Measurements from ENCODE around the gene SLC6A6.
A peak's percentile ranks its signal among the peaks of the same experiment; 100 is the strongest.

The SLC6A6 gene

GRCh38 chr3:14468621-14468981, 66.2 kb downstream of the SLC6A6 start:
- no peak for DNase-seq
- peaks cover 17% of the 10 kb centered on the region for H3K36me3 ChIP-seq (replicated peaks)
- H3K27ac ChIP-seq = no peak overlapping the region
- H3K4me3 ChIP-seq (ENCODE audit: low read depth, low read length) = no peak overlapping the region
- TF ChIP-seq, protein P1, sequence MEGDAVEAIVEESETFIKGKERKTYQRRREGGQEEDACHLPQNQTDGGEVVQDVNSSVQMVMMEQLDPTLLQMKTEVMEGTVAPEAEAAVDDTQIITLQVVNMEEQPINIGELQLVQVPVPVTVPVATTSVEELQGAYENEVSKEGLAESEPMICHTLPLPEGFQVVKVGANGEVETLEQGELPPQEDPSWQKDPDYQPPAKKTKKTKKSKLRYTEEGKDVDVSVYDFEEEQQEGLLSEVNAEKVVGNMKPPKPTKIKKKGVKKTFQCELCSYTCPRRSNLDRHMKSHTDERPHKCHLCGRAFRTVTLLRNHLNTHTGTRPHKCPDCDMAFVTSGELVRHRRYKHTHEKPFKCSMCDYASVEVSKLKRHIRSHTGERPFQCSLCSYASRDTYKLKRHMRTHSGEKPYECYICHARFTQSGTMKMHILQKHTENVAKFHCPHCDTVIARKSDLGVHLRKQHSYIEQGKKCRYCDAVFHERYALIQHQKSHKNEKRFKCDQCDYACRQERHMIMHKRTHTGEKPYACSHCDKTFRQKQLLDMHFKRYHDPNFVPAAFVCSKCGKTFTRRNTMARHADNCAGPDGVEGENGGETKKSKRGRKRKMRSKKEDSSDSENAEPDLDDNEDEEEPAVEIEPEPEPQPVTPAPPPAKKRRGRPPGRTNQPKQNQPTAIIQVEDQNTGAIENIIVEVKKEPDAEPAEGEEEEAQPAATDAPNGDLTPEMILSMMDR (IDR thresholded peaks at IDR 0.05; ENCODE audit: low read depth, low read length, missing control alignments) = no peak
- in situ Hi-C loops (cut with HindIII; ENCODE audit: low pct_ligation_motif_present, low sequenced_read_pairs) = loop anchor here (25.0 kb wide), 1 partner anchor 206 kb away; no protein-coding TSS in a partner anchor
- H3K27me3 ChIP-seq (replicated peaks) = no peaks in the 10 kb centered on the region

DNA sequence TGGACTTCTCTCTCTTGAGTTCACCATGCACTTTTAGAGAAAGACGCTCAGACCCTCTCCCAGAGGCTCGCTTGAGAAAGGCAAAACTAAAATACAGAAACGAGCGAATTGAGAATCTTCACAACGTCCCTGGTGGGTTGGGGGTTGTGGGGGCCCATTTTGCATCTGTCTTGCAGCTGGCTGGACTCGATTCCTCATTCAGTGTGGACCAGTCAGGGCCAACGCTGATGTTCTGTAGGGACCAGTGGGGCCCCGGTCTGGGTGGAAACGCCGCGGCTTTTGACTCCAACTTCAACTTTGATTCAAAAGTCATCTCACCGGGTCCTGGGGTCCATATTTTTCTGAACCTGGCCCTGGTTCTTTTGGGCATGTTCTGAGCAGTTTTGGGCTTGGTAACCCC, 68.1 kb downstream of the SLC6A6 start:
- Histone ChIP-seq H3K27ac (no peak overlapping the region), H3K36me3 (replicated peaks) (peaks cover 7% of the 10 kb centered on the region)
- in situ Hi-C loops (cut with HindIII; ENCODE audit: low pct_ligation_motif_present, low sequenced_read_pairs) = loop anchor here (25.0 kb wide), 1 partner anchor 208 kb away; no protein-coding TSS in a partner anchor

DNA sequence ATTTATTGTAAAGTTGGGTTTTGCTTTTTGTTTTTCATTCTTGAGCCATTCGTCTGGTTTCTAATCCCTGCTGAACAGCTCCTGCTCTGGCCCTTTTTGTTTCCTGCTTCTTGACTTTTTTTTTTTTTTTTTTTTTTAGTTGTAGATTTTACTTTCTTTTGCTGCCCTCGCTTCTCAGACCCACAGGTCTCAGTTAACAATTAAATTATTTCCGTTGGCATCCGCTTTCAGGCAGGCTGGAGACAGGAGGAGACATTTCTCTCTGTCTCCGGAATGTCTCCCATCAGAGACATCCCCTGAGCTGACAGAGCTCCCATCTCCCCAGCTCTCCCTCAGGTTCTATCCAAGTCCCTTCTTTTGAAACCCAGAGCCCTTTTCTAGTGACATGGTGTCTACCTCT, 68.6 kb downstream of the SLC6A6 start:
- DNase-seq = no peak
- H3K27me3 ChIP-seq (replicated peaks) = no peaks in the 10 kb centered on the region
- TF ChIP-seq, protein P1 (IDR thresholded peaks at IDR 0.05; ENCODE audit: low read depth, low read length, missing control alignments) = no peak
- no peak overlapping the region for H3K4me3 ChIP-seq (ENCODE audit: low read depth, low read length)
- no peak overlapping the region for H3K27ac ChIP-seq
- in situ Hi-C loops (cut with HindIII; ENCODE audit: low pct_ligation_motif_present, low sequenced_read_pairs) = loop anchor here (25.0 kb wide), 1 partner anchor 209 kb away; no protein-coding TSS in a partner anchor
- peaks cover 5% of the 10 kb centered on the region for H3K36me3 ChIP-seq (replicated peaks)

More for the DNA sequence above, 68.1 kb downstream of the SLC6A6 start:
- TF ChIP-seq, protein P1 (IDR thresholded peaks at IDR 0.05; ENCODE audit: low read depth, low read length, missing control alignments) = no peak
- Histone ChIP-seq H3K4me3 (ENCODE audit: low read depth, low read length) (no peak overlapping the region), H3K27me3 (replicated peaks) (no peaks in the 10 kb centered on the region)
- DNase-seq = no peak

GRCh38 chr3:14471690-14472089, 69.3 kb downstream of the SLC6A6 start:
- Histone ChIP-seq H3K27me3 (replicated peaks) (no peaks in the 10 kb centered on the region), H3K27ac (peak overlapping the region; percentile 93), H3K4me3 (ENCODE audit: low read depth, low read length) (no peak overlapping the region), H3K36me3 (replicated peaks) (peaks cover 2% of the 10 kb centered on the region)
- no peak for DNase-seq
- TF ChIP-seq, protein P1 (IDR thresholded peaks at IDR 0.05; ENCODE audit: low read depth, low read length, missing control alignments) = no peak
- in situ Hi-C loops (cut with HindIII; ENCODE audit: low pct_ligation_motif_present, low sequenced_read_pairs) = loop anchor here (25.0 kb wide), 1 partner anchor 209 kb away; no protein-coding TSS in a partner anchor

DNA sequence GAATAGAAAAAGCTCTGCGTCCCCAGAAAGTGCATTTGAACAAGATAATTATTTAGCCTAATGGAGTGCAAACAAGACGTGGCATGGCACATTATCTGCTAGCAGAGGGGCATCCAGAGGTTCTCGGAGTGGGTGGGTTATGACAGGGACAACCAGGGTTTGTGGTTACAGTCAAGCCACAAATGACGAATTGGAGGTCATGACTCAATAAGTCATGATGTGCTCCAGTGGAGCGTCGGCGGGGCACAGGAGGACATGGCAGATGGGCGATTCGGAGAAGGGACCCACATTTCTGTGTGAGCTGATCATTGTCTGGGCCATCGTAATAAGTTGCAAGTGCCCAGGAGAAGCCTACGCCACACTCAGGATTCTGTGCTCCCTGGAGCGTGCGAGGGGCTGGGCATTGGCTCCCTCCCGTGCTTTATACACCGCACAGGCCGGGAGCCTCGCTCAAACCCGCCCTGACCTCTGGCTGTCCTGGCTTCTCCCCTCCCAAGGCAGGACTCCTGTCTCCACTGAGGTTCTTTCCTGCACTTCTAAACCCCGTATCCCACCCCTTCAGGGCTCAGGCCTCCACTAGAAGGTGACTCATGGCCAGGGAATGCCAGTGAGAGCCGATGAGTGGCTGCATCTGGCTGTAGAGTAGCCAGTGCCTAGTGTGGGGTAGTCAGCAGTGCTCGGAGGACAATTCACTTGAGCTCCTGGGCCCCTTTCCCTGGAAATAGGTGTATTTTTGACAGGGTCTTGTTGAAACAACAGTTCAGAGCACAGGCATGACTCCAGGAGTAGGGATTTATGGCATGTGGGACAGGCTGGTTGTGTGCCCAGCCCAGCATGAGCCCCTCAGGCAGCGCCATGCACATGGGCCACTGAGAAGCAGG, 70.3 kb downstream of the SLC6A6 start:
- peak overlapping the region; percentile 93 for H3K27ac ChIP-seq
- H3K4me3 ChIP-seq (ENCODE audit: low read depth, low read length) = no peak overlapping the region

More for the DNA sequence above, 70.3 kb downstream of the SLC6A6 start:
- peak; percentile 94 for DNase-seq
- TF ChIP-seq, protein P1 (IDR thresholded peaks at IDR 0.05; ENCODE audit: low read depth, low read length, missing control alignments) = no peak
- Histone ChIP-seq H3K27me3 (replicated peaks) (no peaks in the 10 kb centered on the region), H3K36me3 (replicated peaks) (peaks cover 11% of the 10 kb centered on the region)
- in situ Hi-C loops (cut with HindIII; ENCODE audit: low pct_ligation_motif_present, low sequenced_read_pairs) = loop anchor here (25.0 kb wide), 1 partner anchor 210 kb away; no protein-coding TSS in a partner anchor
